Motor neuron (in vitro differentiated cells): ENCODE data around the gene KCNK15. TPM values are rescaled to one million over a fixed set of nuclear protein-coding genes. Genes with fewer than 3 reads are reported as not detected.
"Not testable (repeated sequence)": the region's sequence is repeated elsewhere in the genome, so short reads cannot be mapped to it uniquely, and the experiment has no call there.

ENCODE experiments used
- ATAC-seq, 8 experiments: fragments of 200-7000 bp; cut with Tn5 transposase; replicated peaks in 6 of 8; 2 replicates each; pipeline ENCODE4 v1.8.0; 2021; ENCODE audit warnings: mild to moderate bottlenecking in 8 of 8, moderate library complexity in 8 of 8
- H3K27ac ChIP-seq, 2 donors: fragments of 250-450 bp; sonication (Bioruptor Pico); 2 replicates each; pipeline ENCODE4 v1.9.0; 2021; ENCODE audit warnings: antibody characterized with exemption in 2 of 2, mild to moderate bottlenecking in 2 of 2, moderate library complexity in 1 of 2
- H3K4me1 ChIP-seq, 2 donors: fragments of 250-450 bp; sonication (Bioruptor Pico); replicated peaks in 1 of 2; 2 replicates each; pipeline ENCODE4 v1.6.1; 2021; ENCODE audit warnings: antibody characterized with exemption in 2 of 2, mild to moderate bottlenecking in 2 of 2, moderate library complexity in 1 of 2
- H3K4me3 ChIP-seq, 5 donors: fragments of 250-450 bp; sonication (Bioruptor Pico); 2 replicates each; pipeline ENCODE4 v1.9.0; 2021; ENCODE audit warnings: antibody characterized with exemption in 5 of 5, mild to moderate bottlenecking in 5 of 5, moderate library complexity in 4 of 5
- WGBS, 10 experiments: fragments of 450-650 bp; shearing (Covaris generic); methylation state at CpG; one replicate each; pipeline ENCODE4 v1.0.0; 2022; 5-methylcytosine and 5-hydroxymethylcytosine counted together
- in situ Hi-C, 9 experiments: fragments of 400-800 bp; cut with MboI; loops; one replicate each; pipeline ENCODE4 v1.15.0; 2021; ENCODE audit warnings: low sequenced_read_pairs in 9 of 9, low pct_unique_long_range_greater_than_20kb in 2 of 9; ENCODE audit not compliant: unreplicated experiment in 9 of 9
- total RNA-seq, 8 experiments: library from RNA; unstranded; fragments of 300-600 nt; gene quantifications; 2 replicates each; pipeline versions ENCODE4 v1.2.3 to v1.2.4, GENCODE V29; 2022

The KCNK15 gene
- total RNA-seq, 8 experiments from 2014 or later, result 0.13 to 2.2 (median 0.52) TPM

GRCh38 chr20:44756956-44757355 is 11.3 kb downstream of the KCNK15 start:
- H3K4me3 ChIP-seq, result no peak overlapping the region
- no peak overlapping the region for H3K27ac ChIP-seq
- in situ Hi-C loops, result loop anchor here in 1 of 9 experiments (25.0 kb wide), 1 partner anchor 105 kb away; no protein-coding TSS in a partner anchor
- H3K4me1 ChIP-seq, result peaks cover 5 to 11% of the 10 kb centered on the region in 2 donors
- 80% methylated on average over 1 of the region's 5 CpGs; no CpG with 5 or more reads in 9 of the 10 experiments for WGBS, 10 experiments
- ATAC-seq, result no peak

DNA sequence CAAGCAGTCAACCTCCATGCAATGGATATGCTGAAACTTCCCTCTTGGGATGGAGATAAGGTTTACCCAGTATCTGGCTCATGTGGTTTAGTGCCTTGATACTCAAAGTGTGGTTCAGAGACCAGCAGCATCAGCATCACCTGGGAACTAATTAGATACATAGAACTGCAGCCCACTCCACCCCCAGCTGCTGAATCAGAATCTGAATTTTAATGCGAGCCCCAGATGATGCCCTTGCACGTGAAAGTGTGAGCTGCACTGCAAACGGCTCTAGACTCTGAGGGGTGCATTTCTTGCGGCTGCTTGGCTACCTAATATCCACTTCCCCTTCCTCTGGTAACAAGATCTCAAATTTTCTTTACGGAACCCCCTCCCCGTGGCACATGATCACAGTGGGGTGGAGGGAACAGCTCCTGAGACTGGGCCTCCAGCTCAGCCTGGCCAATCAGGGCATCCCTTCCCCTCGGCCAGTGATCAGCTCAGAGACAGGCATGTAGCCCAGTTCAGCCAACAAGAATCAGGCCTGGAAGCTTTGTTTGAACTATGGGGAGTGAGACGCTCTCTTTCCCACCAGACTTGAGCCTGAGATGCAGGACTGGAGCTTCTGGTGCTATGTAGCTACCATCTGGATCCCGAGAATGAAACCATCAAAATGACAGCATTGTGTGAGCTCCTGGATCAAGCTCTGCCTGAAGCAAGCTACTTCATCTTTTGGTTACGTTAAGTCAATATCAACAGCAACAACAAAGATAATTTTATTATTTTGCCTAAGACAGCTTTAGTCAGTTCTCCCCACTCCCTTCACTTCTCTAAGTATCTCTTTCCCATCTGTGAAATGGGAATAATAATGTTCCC is 12.8 kb downstream of the KCNK15 start:
- WGBS, 10 experiments, result 35 to 100% (median 66%) methylated on average over 1 to 7 of the region's 10 CpGs; no CpG with 5 or more reads in 3 of the 10 experiments
- H3K27ac ChIP-seq, result no peak overlapping the region
- peaks cover 5 to 6% of the 10 kb centered on the region in 2 donors for H3K4me1 ChIP-seq
- no peak overlapping the region for H3K4me3 ChIP-seq
- in situ Hi-C loops, result loop anchor here in 1 of 9 experiments (25.0 kb wide), 1 partner anchor 104 kb away; no protein-coding TSS in a partner anchor
- ATAC-seq, result no peak

- ATAC-seq, result no peak
- Histone ChIP-seq H3K4me1 (peaks cover 5 to 6% of the 10 kb centered on the region in 2 donors), H3K27ac (no peak overlapping the region), H3K4me3 (no peak overlapping the region)
- in situ Hi-C loops, result loop anchor here in 1 of 9 experiments (25.0 kb wide), 1 partner anchor 103 kb away; no protein-coding TSS in a partner anchor
- 50 to 100% (median 80%) methylated on average over 1 of the region's 1 CpG; no CpG with 5 or more reads in 4 of the 10 experiments for WGBS, 10 experiments
Measured at GRCh38 chr20:44759595-44759994, 13.9 kb downstream of the KCNK15 start.

DNA sequence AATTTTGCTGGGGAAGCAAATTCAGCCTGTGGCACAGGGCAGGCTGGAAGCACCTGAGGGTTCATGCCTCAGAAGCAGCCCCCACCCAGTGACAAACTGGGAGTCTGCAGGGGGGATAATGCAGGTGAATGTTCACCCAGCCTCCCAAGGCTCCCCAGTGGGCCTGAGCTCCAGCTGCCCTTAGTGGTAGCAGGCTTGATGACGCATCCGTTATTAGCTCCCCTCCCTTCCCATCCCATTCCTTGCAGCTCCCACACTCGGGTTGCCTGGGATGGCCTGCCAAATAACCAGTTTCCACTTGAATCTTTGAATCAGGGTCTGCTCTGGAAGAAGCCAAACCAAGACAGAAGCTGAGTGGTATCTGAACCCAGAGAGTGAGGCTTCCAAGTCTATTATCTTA is 15.8 kb downstream of the KCNK15 start:
- no peak overlapping the region for H3K27ac ChIP-seq
- WGBS, 10 experiments, result 20 to 65% (median 40%) methylated on average over 1 to 3 of the region's 3 CpGs; no CpG with 5 or more reads in 7 of the 10 experiments
- no peak overlapping the region for H3K4me3 ChIP-seq
- peaks cover 5 to 6% of the 10 kb centered on the region in 2 donors for H3K4me1 ChIP-seq
- ATAC-seq, result peak in 3 of 8 experiments; percentile 12 to 41 (median 24)
- in situ Hi-C loops, result loop anchor here in 1 of 9 experiments (25.0 kb wide), 1 partner anchor 101 kb away; no protein-coding TSS in a partner anchor

- ATAC-seq, result peak in 2 of 8 experiments; percentile 24
- H3K27ac ChIP-seq, result no peak overlapping the region
Measured at GRCh38 chr20:44762466-44763140, 16.9 kb downstream of the KCNK15 start.

DNA sequence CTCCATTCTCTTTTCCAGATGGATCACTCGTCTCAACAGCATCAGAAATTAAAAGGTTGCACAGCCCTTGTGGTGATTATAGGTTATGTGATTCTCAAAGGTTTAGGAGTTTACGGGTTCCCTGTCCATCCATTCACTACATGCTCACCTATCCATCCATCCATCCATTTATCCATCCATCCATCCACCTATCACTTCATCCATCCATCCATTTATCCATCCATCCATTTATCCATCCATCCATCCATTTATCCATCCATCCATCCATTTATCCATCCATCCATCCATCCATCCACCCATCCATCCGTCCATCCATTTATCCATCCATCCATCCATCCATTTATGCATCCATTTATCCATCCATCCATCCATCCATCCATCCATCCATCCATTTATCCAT is 18.1 kb downstream of the KCNK15 start:
- H3K4me3 ChIP-seq, ATAC-seq, H3K27ac ChIP-seq, H3K4me1 ChIP-seq: not testable (repeated sequence)
- WGBS, 10 experiments, result 30 to 100% (median 73%) methylated on average over 1 to 3 of the region's 3 CpGs; no CpG with 5 or more reads in 4 of the 10 experiments
- in situ Hi-C loops, result loop anchor here in 1 of 9 experiments (25.0 kb wide), 1 partner anchor 99 kb away; no protein-coding TSS in a partner anchor

More at GRCh38 chr20:44762466-44763140, 16.9 kb downstream of the KCNK15 start:
- no peak overlapping the region for H3K4me3 ChIP-seq
- in situ Hi-C loops, result loop anchor here in 1 of 9 experiments (25.0 kb wide), 1 partner anchor 100 kb away; no protein-coding TSS in a partner anchor
- 11 to 100% (median 58%) methylated on average over 1 to 9 of the region's 10 CpGs; no CpG with 5 or more reads in 2 of the 10 experiments for WGBS, 10 experiments
- peaks cover 5 to 6% of the 10 kb centered on the region in 2 donors for H3K4me1 ChIP-seq

- no peak overlapping the region for H3K27ac ChIP-seq
- no peak for ATAC-seq
- H3K4me3 ChIP-seq, result no peak overlapping the region
- in situ Hi-C loops, result loop anchor here in 1 of 9 experiments (25.0 kb wide), 1 partner anchor 97 kb away; no protein-coding TSS in a partner anchor
- H3K4me1 ChIP-seq, result peaks cover 5 to 6% of the 10 kb centered on the region in 2 donors
- WGBS, 10 experiments, result 0 to 100% (median 54%) methylated on average over 1 to 4 of the region's 4 CpGs; no CpG with 5 or more reads in 3 of the 10 experiments
Measured at GRCh38 chr20:44765091-44765490, 19.4 kb downstream of the KCNK15 start.

- H3K4me1 ChIP-seq, result peaks cover 5 to 6% of the 10 kb centered on the region in 2 donors
- no peak overlapping the region for H3K4me3 ChIP-seq
- 0 to 54% (median 20%) methylated on average over 1 to 4 of the region's 7 CpGs; no CpG with 5 or more reads in 3 of the 10 experiments for WGBS, 10 experiments
- peak; percentile 32 to 98 (median 74) for ATAC-seq
- H3K27ac ChIP-seq, result no peak overlapping the region
- in situ Hi-C loops, result loop anchor here in 1 of 9 experiments (25.0 kb wide), 1 partner anchor 96 kb away; no protein-coding TSS in a partner anchor
Measured at GRCh38 chr20:44765701-44766347, 20.2 kb downstream of the KCNK15 start.

GRCh38 chr20:44768256-44768655 is 22.6 kb downstream of the KCNK15 start:
- WGBS, 10 experiments, result 90 to 94% (median 92%) methylated on average over 2 to 5 of the region's 8 CpGs; no CpG with 5 or more reads in 7 of the 10 experiments
- in situ Hi-C loops, result loop anchor here in 1 of 9 experiments (25.0 kb wide), 1 partner anchor 94 kb away; no protein-coding TSS in a partner anchor
- ATAC-seq, result no peak
- Histone ChIP-seq H3K4me3 (no peak overlapping the region), H3K4me1 (peaks cover 0 to 4% of the 10 kb centered on the region in 2 donors), H3K27ac (no peak overlapping the region)

DNA sequence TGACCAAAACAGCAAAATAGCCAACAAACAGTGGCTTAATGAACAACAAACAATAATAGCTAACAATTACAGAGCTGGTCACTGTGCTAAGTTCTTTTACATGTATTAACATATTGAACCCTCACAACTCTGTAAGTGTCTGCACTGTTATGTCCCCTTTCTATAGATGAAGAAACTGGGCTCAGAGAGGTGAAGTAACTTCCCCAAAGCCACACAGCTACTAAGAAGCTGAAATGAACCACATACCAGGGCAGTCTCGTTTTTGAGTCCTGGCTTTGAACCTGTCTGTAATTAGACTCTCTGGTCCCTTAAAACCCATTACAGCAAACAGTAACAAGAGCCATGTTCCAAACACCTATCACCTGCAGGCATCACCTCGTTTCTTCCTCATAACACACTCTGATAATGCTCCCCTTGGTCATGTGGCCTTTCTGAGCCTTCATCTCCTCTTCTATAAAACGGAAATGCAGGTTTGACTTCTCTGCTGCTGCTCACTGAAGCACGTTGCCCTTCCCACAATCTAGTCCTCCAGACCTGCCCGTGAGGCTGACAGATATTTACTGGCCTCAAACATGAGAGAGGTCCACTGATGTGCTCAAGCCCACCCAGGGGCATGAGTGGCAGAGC is 23.3 kb downstream of the KCNK15 start:
- no peak overlapping the region for H3K27ac ChIP-seq
- peaks cover 0 to 5% of the 10 kb centered on the region in 2 donors for H3K4me1 ChIP-seq
- WGBS, 10 experiments, result 0 to 61% (median 43%) methylated on average over 1 to 5 of the region's 5 CpGs; no CpG with 5 or more reads in 2 of the 10 experiments
- in situ Hi-C loops, result loop anchor here in 1 of 9 experiments (25.0 kb wide), 1 partner anchor 93 kb away; no protein-coding TSS in a partner anchor
- ATAC-seq, result no peak
- no peak overlapping the region for H3K4me3 ChIP-seq

DNA sequence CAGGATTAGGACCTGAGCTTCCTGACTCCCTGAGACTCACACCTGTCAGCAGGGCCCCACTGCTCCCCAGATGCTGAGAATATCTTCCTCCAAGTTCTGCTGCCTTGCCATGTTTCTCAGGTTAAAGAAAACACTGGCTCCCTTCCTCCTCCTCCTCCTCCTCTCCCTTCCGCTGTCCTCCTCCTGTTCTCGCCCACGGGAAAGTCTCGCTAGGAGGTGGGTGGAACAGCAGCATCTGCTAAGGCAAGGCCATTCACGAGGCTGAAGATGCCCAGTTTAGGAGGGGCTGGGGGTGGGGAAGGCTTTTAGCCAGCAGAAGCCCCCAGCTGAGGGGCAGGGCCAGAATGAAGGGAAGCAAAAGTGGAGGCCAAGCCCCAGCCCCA is 23.8 kb downstream of the KCNK15 start:
- Histone ChIP-seq H3K4me3 (no peak overlapping the region), H3K27ac (no peak overlapping the region), H3K4me1 (peaks cover 0 to 10% of the 10 kb centered on the region in 2 donors)
- ATAC-seq, result no peak
- in situ Hi-C loops, result loop anchor here in 1 of 9 experiments (25.0 kb wide), 1 partner anchor 93 kb away; no protein-coding TSS in a partner anchor
- 60% methylated on average over 1 of the region's 5 CpGs; no CpG with 5 or more reads in 9 of the 10 experiments for WGBS, 10 experiments
